Activated naive CD4-positive, alpha-beta T cell treated with anti-CD3 and anti-CD28 coated beads for 36 hours (primary cell): ENCODE measurements around the gene HOXA3. TPM values are rescaled to one million over a fixed set of nuclear protein-coding genes. Genes with fewer than 3 reads are reported as not detected.

Source experiments
- CTCF ChIA-PET: fragments of 350-600 bp; sonication (Branson Sonifier 250); formaldehyde crosslinking; loops from one replicate; lab custom pipeline; 2021; ENCODE audit warnings: antibody characterized with exemption; lab: Charles Lee
- DNase-seq: peaks from one replicate; pipeline ENCODE4 v3.0.0-alpha.2; 2020
- H3K27ac Mint-ChIP-seq: one replicate; pipeline ENCODE4 v1.8.0; 2021; ENCODE audit warnings: mild to moderate bottlenecking, mixed read lengths
- H3K27me3 Mint-ChIP-seq: one replicate; pipeline ENCODE4 v1.8.0; 2021; ENCODE audit warnings: low read depth, mixed read lengths
- H3K36me3 Mint-ChIP-seq: one replicate; pipeline ENCODE4 v1.8.0; 2021; ENCODE audit warnings: low read depth, mixed read lengths
- H3K4me1 Mint-ChIP-seq: one replicate; pipeline ENCODE4 v1.8.0; 2021; ENCODE audit warnings: low read depth, mixed read lengths
- H3K4me3 Mint-ChIP-seq: one replicate; pipeline ENCODE4 v1.8.0; 2021; ENCODE audit warnings: mild to moderate bottlenecking, moderate library complexity, mixed read lengths
- H3K9me3 Mint-ChIP-seq: one replicate; pipeline ENCODE4 v1.8.0; 2021; ENCODE audit warnings: mixed read lengths
- intact Hi-C: fragments of 100-400 bp; cut with micrococcal nuclease; formaldehyde crosslinking; loops from one replicate; pipeline ENCODE4 v1.15.1; 2023
- total RNA-seq, 2 experiments: library from RNA; stranded (reverse); gene quantifications; one replicate each; pipeline ENCODE4 v1.2.3, GENCODE V29; 2021

HOXA3 gene
- total RNA-seq, 2 experiments from 2014 or later, result not detected

DNA sequence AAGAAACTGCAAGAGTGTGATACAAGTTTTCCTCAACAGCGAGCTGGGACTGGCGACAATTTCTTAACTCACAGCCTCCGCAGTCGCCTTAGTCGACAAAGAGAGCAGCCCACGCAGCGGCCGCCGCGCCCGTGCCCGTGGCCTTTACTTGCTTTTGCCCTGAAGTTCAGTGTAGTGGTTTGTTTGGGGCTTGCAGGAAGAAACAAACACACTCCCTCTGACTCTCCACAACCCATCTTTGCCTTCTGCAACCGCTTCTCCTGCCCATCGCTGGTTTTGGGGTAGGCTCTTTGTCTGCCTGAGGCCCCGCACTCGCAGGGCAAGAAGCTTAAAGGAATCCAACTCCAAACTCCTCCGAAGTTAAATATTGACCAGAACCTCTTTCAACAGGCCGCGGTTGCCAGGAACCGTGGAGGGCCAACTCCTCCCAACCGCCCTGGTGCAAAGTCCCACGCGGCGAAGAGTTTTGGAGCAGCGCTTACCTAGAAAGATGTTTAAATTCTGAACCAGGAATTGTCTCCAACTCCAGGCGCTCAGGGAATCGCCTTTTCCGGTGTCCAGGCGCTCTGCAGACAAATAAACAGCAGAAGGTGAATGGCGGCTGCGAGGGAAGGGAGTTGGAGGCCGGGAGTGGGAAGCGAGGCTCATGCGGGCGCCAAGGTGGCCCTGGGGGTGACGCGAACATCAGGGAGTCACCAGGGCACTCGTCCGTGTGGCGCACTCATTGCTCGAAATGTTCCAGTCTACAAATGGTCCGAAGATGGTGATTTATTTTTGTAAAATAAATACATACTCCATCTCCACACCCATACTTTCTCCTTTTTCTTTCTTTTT is 30.1 kb downstream of the HOXA3 start:
- H3K27ac Mint-ChIP-seq, result no peak overlapping the region
- H3K4me1 Mint-ChIP-seq, result no peaks in the 10 kb centered on the region
- DNase-seq, result no peak
- peaks cover 15% of the 10 kb centered on the region for H3K27me3 Mint-ChIP-seq
- intact Hi-C loops, result no loop called here
- H3K36me3 Mint-ChIP-seq, result no peaks in the 10 kb centered on the region
- H3K4me3 Mint-ChIP-seq, result no peak overlapping the region
- H3K9me3 Mint-ChIP-seq, result no peaks in the 10 kb centered on the region
- CTCF ChIA-PET, result interaction anchor here (0.6 kb wide), 2 partner anchors 67 to 1013 kb away, joined by 3 to 6 read pairs; no protein-coding TSS in a partner anchor

DNA sequence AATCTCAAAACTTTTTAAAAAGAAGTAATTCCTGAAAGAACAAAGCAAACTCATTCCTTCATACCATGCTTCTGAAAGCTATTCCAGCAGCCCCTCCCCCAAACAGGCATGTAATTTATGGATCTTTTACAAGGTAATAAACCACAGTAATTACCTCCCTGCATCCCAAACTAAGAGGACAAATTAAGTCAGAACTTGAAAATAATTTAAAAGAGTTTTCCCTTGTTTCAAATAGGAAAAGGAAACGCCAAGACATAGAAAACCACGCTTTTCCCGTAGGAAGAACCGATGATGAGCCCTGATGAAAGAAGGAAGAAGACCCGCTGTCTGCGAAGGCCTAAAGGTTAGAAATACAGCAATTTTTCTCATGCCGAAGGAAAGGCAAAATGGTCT is 30.7 kb downstream of the HOXA3 start:
- no peaks in the 10 kb centered on the region for H3K36me3 Mint-ChIP-seq
- CTCF ChIA-PET, result interaction anchor here (0.6 kb wide), 1 partner anchor 1012 kb away, joined by 3 read pairs; no protein-coding TSS in a partner anchor
- peaks cover 14% of the 10 kb centered on the region for H3K27me3 Mint-ChIP-seq

DNA sequence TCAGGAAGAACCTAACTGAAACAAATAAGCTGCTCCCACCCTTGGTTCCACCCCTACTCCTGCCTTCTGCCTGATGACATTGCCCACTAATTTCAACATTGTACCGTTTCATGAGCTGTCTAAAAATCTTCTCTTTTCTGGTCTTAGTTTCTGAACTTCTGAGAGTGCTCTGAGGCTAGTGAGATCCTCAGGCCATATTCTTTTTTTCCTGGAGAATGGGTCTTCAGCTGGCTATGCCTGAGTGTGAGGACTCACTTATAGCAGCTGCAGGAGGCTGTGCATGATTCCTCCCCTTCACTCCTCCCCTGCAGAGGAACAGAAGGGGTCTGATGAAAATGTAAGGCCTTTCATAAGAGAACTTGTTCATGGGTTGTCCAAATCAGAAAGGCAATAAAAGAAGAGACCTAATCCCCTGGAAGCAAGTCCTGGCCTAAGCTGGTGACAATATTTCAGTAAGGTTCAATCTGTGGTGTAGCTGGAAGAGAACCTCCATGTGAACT is 32.9 kb downstream of the HOXA3 start:
- DNase-seq, result no peak
- intact Hi-C loops, result no loop called here
- CTCF ChIA-PET, result no interaction called here
- Mint-ChIP-seq H3K4me3 (no peak overlapping the region), H3K4me1 (no peaks in the 10 kb centered on the region), H3K36me3 (no peaks in the 10 kb centered on the region), H3K27me3 (peaks cover 5% of the 10 kb centered on the region), H3K9me3 (no peaks in the 10 kb centered on the region), H3K27ac (no peak overlapping the region)

More for the DNA sequence above, 30.7 kb downstream of the HOXA3 start:
- no peak for DNase-seq
- no peak overlapping the region for H3K4me3 Mint-ChIP-seq
- no peaks in the 10 kb centered on the region for H3K9me3 Mint-ChIP-seq
- no peak overlapping the region for H3K27ac Mint-ChIP-seq
- intact Hi-C loops, result no loop called here
- H3K4me1 Mint-ChIP-seq, result no peaks in the 10 kb centered on the region

DNA sequence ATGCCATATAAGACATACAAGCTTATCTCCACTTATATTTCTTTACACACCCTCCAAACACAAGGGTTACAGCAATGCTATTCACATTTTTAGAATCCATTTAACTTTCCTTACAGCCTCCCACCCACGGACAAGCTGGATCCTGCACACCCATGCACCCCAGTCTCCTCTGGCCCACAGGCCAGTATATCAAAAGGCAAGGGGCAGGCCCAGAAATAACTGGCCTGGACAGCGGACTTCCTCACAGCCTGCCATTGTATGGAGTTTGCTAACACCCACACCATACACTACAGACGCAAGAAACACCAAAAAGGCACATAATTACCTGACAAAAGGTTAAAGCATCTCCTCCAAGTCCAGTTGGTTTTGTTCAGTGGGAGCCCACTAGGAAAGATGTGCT is 33.8 kb downstream of the HOXA3 start:
- intact Hi-C loops, result no loop called here
- DNase-seq, result no peak
- no peaks in the 10 kb centered on the region for H3K9me3 Mint-ChIP-seq
- H3K4me1 Mint-ChIP-seq, result no peaks in the 10 kb centered on the region
- H3K27me3 Mint-ChIP-seq, result peaks cover 3% of the 10 kb centered on the region
- CTCF ChIA-PET, result interaction anchor here (1.2 kb wide), 1 partner anchor 91 kb away, joined by 3 read pairs; no protein-coding TSS in a partner anchor
- H3K4me3 Mint-ChIP-seq, result no peak overlapping the region
- no peaks in the 10 kb centered on the region for H3K36me3 Mint-ChIP-seq
- H3K27ac Mint-ChIP-seq, result no peak overlapping the region

DNA sequence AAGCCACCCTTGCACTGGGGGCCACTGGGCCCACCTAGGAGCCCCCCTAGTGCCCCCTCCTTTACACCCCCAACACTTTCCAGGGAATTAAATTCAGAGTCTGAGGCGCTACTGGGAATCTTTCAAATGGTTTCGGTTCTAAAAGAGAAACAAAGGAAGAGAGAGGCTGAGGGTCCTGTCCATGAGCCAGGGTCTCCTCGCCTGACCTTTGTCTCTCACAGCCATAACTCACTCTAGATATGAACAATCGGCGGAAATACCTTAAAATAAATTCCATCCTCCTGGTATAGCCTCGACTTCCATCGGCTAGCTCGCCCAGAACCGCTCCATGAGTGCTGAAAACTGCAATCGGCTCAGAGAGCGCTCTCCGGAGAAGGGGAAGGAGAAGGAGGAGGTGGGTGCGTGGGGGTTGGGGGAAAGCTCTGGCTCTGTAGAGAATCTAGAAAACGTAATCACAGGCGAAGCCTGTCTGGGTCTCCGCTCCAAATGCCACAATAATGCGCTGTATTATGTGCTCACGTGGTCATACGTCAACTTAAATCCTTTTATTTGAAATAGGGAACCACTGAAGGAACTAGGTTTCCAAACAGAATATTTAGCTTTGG is 34.4 kb downstream of the HOXA3 start:
- intact Hi-C loops, result no loop called here
- Mint-ChIP-seq H3K4me3 (no peak overlapping the region), H3K36me3 (no peaks in the 10 kb centered on the region), H3K27me3 (peaks cover 2% of the 10 kb centered on the region), H3K27ac (no peak overlapping the region), H3K4me1 (no peaks in the 10 kb centered on the region), H3K9me3 (no peaks in the 10 kb centered on the region)
- CTCF ChIA-PET, result interaction anchor here (0.5 to 1.2 kb wide), 2 partner anchors 14 to 92 kb away, joined by 3 to 4 read pairs; no protein-coding TSS in a partner anchor
- no peak for DNase-seq

DNA sequence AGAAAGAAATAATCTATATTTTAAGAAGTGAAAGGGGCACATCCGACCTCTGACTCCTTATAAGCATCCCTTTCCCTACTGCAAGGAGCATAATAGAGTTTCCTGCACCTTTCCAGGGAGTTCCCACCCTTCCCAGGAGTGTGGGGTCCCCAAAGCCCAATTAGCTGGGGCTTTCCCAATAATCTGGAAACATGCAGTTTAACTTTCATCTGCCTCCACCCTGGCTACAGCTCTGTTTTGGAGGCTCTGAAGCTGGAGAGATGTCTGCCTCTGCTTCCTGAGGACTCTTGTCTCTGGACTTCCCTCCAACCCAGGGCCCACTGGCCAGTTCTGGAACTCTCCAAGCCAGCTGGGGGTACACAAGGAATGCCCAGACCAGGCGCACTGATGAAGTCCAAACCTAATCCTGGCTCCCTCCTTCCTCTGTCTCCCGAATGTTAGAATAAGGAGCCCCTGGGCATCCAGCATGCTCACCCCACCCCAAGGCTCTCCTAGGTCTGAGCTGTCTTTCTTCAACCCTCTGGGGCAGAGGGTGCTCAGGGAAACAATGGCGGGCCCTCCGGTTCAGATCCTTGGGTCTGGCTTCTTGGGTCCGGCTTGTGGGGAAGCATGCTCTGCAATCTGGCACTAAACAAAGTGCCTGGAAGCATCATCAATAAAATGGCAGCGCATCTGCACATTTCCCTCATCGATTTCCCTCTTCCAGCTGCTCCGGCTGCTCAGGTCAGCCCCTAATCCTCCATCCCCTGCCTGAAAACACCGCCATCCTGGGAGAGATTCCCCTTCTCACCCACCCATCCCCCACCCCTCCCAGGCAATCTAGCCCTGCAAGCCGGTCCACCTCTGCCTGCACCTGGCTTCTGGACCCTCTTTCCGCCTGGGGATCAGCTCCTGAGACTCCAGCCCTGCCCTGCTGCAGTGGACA is 35.2 kb downstream of the HOXA3 start:
- CTCF ChIA-PET, result interaction anchor here (0.5 to 1.2 kb wide), 4 partner anchors 13 to 92 kb away, joined by 3 to 4 read pairs (median 3); no protein-coding TSS in a partner anchor
- no peak overlapping the region for H3K27ac Mint-ChIP-seq
- no peak overlapping the region for H3K4me3 Mint-ChIP-seq
- peaks cover 2% of the 10 kb centered on the region for H3K27me3 Mint-ChIP-seq
- DNase-seq, result no peak
- intact Hi-C loops, result no loop called here
- no peaks in the 10 kb centered on the region for H3K4me1 Mint-ChIP-seq
- no peaks in the 10 kb centered on the region for H3K9me3 Mint-ChIP-seq
- no peaks in the 10 kb centered on the region for H3K36me3 Mint-ChIP-seq

DNA sequence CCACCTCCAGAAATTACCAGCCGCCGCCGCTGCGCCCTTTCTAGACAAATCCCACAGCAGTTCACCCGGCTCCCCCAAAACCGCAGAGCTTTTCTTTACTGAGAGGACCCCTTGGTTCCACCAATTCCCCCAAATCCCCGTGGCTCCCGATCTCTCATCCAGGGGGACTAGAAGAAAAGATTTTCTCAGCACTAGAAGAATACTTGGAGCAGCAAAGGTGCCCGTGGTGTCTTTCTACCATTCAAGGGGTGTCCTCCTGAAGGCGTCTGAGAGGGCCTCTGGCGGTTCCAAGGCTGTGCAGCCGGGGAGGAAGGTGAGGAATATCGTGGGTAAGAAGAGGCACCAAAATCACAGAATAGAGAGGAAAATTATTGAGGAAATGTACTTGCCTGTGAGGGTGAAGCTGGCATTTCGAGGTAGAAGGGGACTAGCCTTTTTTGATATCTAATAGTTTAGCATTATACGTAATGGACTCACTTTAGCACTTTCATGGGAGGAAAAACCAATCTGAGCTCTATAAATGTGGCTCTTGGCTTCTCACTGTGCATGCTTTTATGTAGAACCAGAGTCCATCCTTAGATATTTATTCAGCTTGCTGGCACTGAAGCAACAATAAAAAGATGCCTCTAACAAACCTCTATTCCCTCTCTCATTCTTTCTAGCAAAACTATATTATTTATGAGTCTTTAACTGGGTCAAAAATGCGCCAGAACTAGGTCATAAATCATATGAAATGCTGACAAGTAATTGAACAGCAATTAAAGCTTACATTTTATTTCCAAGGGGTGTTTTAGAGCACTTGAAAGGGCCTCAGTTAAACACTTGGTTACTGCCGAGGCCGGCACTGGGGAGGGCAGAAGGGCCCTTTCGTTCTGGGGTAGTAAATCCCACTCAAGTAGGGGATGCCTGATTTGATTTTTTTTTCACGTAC is 36.1 kb downstream of the HOXA3 start:
- Mint-ChIP-seq H3K4me1 (no peaks in the 10 kb centered on the region), H3K27me3 (peaks cover 2% of the 10 kb centered on the region), H3K27ac (no peak overlapping the region), H3K4me3 (no peak overlapping the region), H3K36me3 (no peaks in the 10 kb centered on the region), H3K9me3 (no peaks in the 10 kb centered on the region)
- no peak for DNase-seq
- CTCF ChIA-PET, result interaction anchor here (0.9 to 1.1 kb wide), 2 partner anchors 12 to 63 kb away, joined by 3 read pairs; no protein-coding TSS in a partner anchor
- intact Hi-C loops, result no loop called here

DNA sequence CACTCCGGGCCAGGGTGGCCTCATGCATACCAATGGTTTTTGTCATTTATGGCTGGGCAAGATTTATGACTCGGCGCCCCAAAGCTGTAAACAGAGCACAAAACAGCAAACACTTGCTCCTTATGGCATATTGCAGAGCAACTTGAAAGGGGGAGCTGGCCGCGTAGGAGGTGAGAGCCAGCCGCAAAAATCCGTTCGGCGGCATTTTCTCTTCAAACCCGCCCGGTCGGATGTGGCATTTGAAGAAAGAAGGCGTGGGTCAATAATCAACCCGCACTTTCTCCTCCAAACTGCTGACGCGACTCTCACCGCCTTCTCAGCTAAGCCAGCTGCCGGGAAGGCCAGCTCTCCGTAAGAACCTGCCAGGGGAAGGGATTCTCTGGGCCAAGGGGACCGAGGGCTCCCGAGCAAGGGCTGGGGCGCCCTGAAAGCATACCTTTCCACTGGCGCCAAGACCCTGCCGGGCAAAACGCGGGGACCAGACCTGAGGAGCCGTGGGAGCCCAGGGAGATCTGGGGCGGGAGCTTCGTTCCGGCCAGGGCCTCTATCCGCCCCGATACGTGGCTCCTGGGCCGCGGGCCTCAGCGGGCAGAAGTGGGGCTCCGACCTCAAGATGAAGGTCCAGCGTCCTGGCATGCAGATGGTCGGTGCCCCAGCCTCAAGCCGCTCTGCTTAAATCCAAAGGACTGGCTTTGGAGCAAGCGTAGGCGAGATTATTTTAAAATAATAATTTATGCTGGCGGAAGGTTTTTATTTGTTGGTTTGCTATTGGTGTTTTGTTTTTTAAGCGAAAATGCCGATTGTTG is 37.0 kb downstream of the HOXA3 start:
- Mint-ChIP-seq H3K4me1 (no peaks in the 10 kb centered on the region), H3K27ac (no peak overlapping the region), H3K9me3 (no peaks in the 10 kb centered on the region), H3K27me3 (peaks cover 2% of the 10 kb centered on the region), H3K4me3 (no peak overlapping the region), H3K36me3 (no peaks in the 10 kb centered on the region)
- intact Hi-C loops, result no loop called here
- CTCF ChIA-PET, result no interaction called here
- DNase-seq, result no peak

DNA sequence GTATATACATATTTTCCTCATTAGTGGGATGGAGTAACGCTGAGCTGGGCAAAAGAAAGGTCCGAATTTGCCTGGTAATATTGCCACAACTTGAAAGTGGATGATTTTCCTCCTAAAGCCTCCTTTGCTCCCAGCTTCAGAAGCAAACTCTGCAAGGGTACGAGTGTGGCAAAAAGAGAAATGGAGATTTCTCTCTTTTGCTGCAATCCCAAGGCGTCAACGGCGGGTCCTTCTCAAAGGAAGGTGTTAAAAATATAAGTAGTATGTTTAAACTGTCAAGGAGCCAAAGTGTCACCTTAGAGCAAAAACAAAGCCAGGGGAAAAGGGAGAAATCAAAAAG is 37.5 kb downstream of the HOXA3 start:
- H3K4me1 Mint-ChIP-seq, result no peaks in the 10 kb centered on the region
- no peaks in the 10 kb centered on the region for H3K36me3 Mint-ChIP-seq
- intact Hi-C loops, result no loop called here
- no peaks in the 10 kb centered on the region for H3K9me3 Mint-ChIP-seq
- H3K27ac Mint-ChIP-seq, result no peak overlapping the region
- H3K27me3 Mint-ChIP-seq, result peaks cover 3% of the 10 kb centered on the region
- DNase-seq, result no peak
- no peak overlapping the region for H3K4me3 Mint-ChIP-seq
- CTCF ChIA-PET, result no interaction called here

DNA sequence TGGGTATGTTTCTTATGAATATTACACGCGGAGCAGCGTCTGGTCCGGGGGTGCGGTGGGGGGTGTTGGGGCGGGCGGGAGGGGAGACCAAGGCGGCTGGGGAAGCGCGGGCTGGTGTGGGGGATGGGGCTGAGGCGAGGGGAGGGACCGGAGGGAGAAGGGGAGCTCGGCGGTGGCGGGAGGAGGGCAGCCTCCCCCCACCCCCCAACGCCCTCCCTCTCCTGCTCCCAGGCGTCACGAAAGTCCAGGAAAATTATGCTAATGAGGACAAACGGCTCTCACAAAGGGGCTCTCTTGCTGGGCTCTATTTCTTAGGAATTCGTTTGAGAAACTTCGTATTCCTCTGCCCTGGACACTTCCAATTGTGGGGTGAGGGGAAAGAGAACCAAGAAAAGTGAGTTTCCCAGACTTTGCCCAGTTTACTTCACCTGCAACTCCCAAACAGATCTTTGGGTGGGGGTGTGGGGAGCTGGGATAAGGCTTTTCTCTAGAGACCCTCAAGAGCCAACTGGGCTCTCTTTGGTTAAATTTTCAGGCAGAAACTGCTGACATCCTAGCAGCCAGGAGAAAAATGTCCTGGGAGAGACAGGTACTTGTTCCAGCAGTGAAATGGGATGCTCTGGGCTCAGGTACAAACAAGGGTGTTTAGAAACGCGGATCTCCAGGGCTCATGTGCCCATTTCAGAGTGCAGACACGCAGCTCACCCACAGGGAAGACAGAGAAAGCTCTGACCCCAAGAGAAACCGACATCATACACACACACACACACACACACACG is 38.2 kb downstream of the HOXA3 start:
- H3K4me1 Mint-ChIP-seq, result no peaks in the 10 kb centered on the region
- no peaks in the 10 kb centered on the region for H3K36me3 Mint-ChIP-seq
- no peaks in the 10 kb centered on the region for H3K9me3 Mint-ChIP-seq
- no peak overlapping the region for H3K27ac Mint-ChIP-seq
- H3K27me3 Mint-ChIP-seq, result peaks cover 5% of the 10 kb centered on the region
- no peak for DNase-seq
- no peak overlapping the region for H3K4me3 Mint-ChIP-seq
- intact Hi-C loops, result no loop called here
- CTCF ChIA-PET, result no interaction called here
